Measurements from ENCODE around the gene TBC1D5.
A peak's percentile ranks its signal among the peaks of the same experiment; 100 is the strongest.
"Not testable (repeated sequence)": the region's sequence is repeated elsewhere in the genome, so short reads cannot be mapped to it uniquely, and the experiment has no call there.

Gene TBC1D5

DNA sequence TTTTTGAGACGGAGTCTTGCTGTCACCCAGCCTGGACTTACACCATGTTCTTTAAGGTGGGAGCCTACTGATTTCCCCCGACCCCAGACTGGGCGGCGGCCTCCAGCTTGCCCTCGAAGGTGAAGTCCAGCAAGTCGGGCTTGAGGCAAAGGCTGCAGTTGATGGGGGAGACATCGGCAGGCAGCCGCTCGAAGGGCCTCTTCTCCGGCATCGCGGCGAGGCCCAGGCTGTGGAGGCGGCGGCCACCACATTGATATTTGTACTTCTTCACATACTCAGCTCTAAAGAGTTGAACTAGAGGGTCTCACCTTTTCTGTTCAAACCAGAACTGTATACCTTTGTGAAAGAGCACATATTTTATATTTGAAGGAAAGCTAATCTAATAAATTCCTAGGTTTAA is 36.4 kb downstream of the TBC1D5 start:
- not testable (repeated sequence) for DNase-seq

DNA sequence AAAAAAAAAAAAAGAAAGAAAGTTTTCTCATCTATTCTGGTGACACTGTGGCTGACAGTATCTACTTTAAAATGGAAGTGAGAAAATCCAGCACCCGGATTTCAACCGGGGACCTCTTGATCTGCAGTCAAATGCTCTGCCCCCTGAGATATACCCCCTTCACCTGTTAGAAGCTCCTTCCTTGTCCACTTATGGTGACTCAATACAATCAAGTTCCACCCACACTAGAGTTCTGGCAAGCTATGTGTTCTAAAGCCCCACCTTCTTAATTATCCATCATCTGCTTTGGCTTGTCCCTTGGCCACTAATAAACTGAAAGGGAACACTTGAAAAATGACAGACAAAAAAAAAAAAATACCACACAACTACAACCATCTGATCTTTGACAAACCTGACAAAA is 42.6 kb downstream of the TBC1D5 start:
- DNase-seq: not testable (repeated sequence)

DNA sequence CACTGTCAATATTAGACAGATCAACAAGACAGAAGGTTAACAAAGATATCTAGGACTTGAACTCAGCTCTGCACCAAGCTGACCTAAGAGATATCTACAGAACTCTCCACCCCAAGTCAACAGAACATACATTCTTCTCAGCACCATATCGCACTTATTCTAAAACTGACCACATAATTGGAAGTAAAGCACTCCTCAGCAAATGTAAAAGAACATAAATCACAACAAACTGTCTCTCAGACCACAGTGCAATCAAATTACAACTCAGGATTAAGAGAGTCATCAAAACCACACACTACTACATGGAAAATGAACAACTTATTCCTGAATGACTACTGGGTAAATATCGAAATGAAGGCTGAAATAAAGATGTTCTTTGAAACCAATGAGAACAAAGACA is 46.8 kb downstream of the TBC1D5 start:
- DNase-seq: not testable (repeated sequence)

- not testable (repeated sequence) for DNase-seq
Observed at GRCh38 chr3:17693670-17693999, 48.8 kb downstream of the TBC1D5 start.

GRCh38 chr3:17692846-17693669 is 49.4 kb downstream of the TBC1D5 start:
- DNase-seq: peak; percentile 15

DNA sequence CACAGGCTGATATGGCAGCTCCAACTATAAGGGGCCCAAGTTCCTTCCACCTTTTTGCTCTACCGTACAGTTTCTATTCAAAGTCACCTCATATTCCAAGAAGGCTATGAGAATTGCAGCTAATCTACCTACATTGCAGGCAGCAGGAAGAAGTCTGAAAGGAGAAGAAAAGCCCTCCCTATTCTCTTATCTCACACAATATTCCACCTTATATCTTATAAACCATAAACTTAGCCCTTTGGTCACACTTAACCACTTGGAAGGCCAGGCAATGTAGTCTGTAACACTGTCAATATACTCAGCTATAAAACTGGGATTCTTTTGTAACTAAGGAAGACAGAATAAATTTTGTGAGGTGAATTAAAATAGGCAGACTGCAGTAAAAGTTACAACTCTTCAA is 54.9 kb downstream of the TBC1D5 start:
- no peak for DNase-seq

DNA sequence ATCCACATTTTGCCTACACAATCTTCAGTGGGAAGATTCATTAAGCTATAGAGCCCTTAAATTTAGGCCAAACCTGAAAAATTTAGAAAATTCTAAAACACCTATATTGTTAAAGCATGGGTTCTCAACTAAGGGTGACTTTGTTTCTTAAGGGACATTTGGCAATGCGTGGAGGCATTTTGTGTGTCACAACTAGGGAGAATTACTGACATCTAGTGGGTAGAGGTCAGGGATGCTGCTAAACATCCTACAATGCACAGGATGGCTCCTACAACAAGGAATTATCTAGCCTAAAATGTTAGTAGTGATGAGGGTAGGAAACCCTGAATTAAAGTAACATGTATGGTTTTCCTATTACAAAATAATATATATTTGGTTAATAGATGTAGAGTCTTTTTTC is 55.8 kb downstream of the TBC1D5 start:
- DNase-seq: no peak

DNA sequence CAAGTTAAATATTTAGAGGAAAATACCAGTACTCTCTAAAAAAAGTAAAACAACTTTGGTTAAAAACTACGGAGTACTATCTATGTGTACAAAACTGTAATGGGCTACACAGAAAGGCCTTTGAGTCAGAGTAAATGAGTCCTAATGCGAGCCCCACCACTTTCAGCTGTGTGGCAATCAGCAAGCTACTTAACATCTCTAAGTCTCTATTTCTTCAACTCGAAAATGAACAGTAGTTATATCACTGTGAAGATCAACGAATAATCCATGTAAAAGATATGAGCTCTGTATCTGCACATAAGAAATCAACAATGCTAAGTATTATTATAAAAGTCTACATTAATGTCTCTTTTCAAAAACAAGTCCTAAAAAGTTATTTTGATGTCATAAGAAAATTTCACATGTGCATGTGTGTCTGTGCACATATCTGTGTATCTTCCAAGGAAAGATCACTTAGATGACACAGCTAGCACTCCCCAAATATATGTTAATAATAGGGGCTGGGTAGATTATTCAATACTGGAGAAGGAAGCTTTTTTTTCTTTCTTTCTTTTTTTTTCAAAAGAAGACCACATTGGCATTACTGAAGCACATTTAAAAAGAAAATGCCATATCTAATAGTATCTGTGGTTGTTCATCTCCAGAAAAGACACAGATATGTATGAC is 58.8 kb downstream of the TBC1D5 start:
- no peak for DNase-seq

DNA sequence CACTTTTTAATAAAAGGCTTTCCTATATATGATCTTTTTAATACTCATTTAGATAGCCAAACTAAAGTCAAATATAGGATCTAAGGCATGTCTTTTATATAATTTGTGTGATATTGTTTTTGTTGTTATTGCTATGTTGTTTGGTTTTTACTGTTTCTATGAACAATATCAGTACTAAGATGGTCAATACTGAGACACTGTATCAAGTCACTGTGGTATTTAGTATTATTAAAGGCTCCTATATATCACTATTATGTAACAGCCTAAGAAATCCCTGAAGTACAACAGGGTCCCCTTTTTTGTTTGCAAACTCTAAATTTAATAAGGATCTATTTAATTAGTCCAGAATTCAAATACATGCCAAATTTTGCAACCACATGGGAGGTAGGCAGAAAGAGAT is 61.9 kb downstream of the TBC1D5 start:
- DNase-seq: no peak

GRCh38 chr3:17678116-17678741 is 64.2 kb downstream of the TBC1D5 start:
- no peak for DNase-seq

DNA sequence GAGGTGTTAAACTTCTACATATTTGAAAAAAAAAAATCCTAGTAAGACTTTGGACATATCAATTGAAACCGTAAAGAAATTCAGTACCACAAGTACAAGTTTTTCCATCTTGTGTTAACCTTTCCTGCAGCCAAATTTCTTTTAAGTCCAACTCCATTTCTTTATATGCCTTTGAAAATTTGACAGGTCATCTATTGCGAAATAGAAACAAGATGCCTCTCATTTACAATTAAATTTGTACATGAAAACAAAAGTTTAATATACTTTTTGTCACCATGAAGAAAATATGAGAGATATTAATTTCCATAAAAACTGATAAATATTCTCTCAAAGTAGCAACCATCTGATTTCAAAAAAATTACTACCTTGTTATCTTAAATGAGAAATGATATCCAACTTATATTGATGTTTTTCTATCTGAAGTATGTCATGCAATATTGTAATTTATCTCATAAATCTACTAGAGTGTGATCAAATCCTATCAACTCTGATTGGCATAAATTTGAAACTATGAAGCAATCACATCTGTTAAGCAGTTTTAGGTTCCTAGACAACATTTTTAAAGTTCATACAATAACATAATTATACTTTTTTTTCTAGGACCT is 68.2 kb downstream of the TBC1D5 start:
- no peak for DNase-seq

- DNase-seq: no peak
Observed at GRCh38 chr3:17672506-17672905, 69.9 kb downstream of the TBC1D5 start.

DNA sequence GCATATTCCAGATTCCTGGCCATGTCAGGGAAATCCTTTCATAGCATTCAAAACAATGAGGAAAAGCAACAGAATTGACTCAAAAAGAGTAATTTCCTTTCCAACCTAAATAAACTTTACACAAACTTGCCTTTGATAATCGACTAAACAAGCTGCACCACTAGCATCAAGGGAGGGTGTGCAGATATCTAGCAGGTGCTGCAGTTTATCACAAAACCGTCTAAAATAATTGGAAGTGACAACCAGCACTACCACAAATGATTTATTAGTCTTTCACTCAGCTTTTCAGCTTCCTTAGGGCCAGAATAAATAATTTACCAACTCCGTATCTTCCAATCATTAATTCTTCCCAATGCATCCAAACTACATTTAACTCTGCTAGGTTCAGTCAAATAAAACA is 71.7 kb downstream of the TBC1D5 start:
- DNase-seq: no peak

- DNase-seq: no peak
Observed at GRCh38 chr3:17664923-17665322, 77.5 kb downstream of the TBC1D5 start.

DNA sequence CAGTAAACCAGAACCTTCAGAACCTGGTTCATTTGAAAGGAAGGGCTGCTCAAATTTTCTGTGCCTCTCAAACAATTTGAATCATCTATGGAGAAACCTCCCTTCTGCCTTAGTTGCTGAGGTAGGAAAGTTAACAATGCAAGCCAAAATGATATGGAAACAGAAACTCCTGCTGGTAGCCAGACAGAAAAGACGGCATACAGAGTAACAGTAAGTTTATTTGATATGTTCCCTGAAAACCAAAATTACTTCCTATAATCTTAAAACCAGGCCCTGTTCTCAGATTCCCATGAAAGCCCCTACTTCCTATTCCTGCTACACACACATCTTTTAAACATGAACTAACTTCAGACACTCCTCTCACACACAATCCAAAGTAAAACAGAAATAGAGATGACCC is 86.2 kb downstream of the TBC1D5 start:
- no peak for DNase-seq

- no peak for DNase-seq
Observed at GRCh38 chr3:17655743-17656142, 86.7 kb downstream of the TBC1D5 start.

GRCh38 chr3:17649748-17650147 is 92.7 kb downstream of the TBC1D5 start:
- not testable (repeated sequence) for DNase-seq

DNA sequence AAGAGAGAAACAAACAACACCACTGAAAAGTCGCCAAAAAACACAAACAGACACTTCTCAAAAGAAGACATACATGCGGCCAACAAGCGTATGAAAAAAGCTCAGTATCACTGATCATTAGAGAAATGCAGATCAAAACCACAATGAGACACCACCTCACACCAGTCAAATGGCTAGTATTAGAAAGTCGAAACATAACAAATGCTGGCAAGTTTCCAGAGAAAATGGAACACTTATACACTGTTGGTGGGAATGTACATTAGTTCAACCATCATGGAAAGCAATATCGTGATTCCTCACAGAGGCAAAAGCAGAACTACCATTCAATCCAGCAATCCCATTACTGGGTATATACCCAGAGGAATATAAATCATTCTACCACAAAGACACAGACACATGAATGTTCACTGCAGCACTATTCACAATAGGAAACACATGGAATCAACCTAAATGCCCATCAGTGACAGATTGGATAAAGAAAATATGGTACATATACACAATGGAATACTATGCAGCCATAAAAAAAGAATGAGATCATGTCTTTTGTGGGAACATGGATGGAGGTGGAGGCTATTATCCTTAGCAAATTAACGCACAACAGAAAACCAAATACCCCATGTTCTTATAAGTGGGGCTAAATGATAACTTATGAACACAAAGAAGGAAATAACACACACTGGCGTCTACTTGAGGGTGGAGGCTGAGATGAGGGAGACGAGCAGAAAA is 93.6 kb downstream of the TBC1D5 start:
- DNase-seq: not testable (repeated sequence)

DNA sequence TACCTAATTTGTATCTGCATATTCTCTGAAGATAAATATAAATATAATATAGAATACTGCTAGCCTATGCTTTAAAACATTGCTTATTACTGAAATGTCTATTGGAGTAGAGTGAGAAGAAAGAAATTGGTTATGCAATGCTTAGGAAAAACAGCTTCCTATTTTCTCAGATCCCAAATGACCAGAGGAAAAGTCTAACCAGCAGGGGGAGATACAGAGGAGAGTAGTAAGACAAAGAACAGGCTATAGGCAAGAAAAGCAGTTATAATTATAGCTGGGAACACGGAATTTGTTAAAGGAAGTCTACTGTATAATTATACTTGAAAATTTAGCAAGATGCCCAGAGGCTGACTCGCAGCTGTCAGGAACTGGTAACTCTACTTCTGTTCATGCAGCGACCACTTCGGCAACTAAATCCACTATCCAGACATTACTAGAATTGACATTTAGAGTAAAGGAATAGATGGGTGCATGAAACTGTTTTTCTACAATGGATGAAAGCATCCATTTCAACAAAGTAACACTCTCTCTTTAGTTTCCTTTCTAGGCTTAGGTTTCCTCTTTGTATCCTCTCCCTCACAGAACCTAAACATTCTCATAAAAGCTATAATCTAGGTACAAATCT is 97.2 kb downstream of the TBC1D5 start:
- no peak for DNase-seq

GRCh38 chr3:17643691-17644090 is 98.7 kb downstream of the TBC1D5 start:
- no peak for DNase-seq

GRCh38 chr3:17642474-17642873 is 100.0 kb downstream of the TBC1D5 start:
- DNase-seq: no peak

GRCh38 chr3:17640466-17640865 is 102.0 kb downstream of the TBC1D5 start:
- DNase-seq: no peak

DNA sequence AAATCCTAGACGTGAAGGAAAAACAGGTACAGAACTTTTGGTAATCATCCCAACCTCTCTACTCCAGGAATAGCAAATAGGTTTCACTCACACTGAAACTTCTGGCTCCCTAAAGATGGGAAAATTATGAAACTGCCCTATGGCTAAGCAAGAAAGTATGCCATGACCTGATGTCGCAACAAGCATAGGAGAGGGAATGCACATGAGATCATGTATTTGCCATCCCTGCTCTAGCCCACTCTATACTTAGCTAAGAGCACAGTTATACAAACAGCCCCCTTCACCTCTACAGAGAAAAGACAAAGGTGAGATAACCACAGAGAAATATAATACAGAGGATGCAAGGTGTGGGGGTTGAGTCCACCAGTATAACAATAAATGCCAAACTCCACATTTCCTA is 102.7 kb downstream of the TBC1D5 start:
- no peak for DNase-seq
